Psoas muscle (tissue), 8 donors: Measurements from ENCODE around the gene FAM222A. TPM values are rescaled to one million over a fixed set of nuclear protein-coding genes. Genes with fewer than 3 reads are reported as not detected.

Experiments used
- ATAC-seq, 4 donors: fragments of 200-7000 bp; cut with Tn5 transposase; one replicate each; pipeline ENCODE4 v1.9.1; 2020; ENCODE audit warnings: moderate library complexity in 3 of 4, mild to moderate bottlenecking in 2 of 4
- DNase-seq, 2 donors: peaks; one replicate each; pipeline ENCODE4 v3.0.0-alpha.2; 2020
- H3K27ac ChIP-seq: fragments of 200-600 bp; one replicate; pipeline ENCODE4 v1.8.0; 2022
- H3K27me3 ChIP-seq, 3 donors: fragments of 200-600 bp in 1 of 3; one replicate each; pipeline versions ENCODE4 v1.6.1 to v1.8.0; 2013 to 2022; ENCODE audit warnings: low read length in 2 of 3, mild to moderate bottlenecking in 2 of 3, moderate library complexity in 1 of 3; ENCODE audit not compliant: insufficient read depth in 3 of 3
- H3K36me3 ChIP-seq, 2 donors: fragments of 200-600 bp in 1 of 2; one replicate each; pipeline versions ENCODE4 v1.6.1 to v1.8.0; 2013 to 2022; ENCODE audit warnings: low read depth in 1 of 2, mild to moderate bottlenecking in 1 of 2, moderate library complexity in 1 of 2; ENCODE audit not compliant: insufficient read depth in 1 of 2
- H3K4me1 ChIP-seq: fragments of 200-600 bp; one replicate; pipeline ENCODE4 v1.8.0; 2022
- H3K4me3 ChIP-seq: fragments of 200-600 bp; one replicate; pipeline ENCODE4 v1.8.0; 2022; ENCODE audit warnings: mild to moderate bottlenecking
- H3K9me3 ChIP-seq: fragments of 200-600 bp; one replicate; pipeline ENCODE4 v1.8.0; 2022
- CTCF ChIP-seq: fragments of 200-600 bp; IDR thresholded peaks from one replicate; pipeline ENCODE4 v1.8.0; 2022; ENCODE audit warnings: antibody characterized with exemption
- WGBS, 3 donors: extraction: QIAGEN DNeasy Blood & Tissue Kit; methylation state at CpG; one replicate each; pipeline versions ENCODE4 v1.1.6 to v1.1.7; 2013; 5-methylcytosine and 5-hydroxymethylcytosine counted together
- intact Hi-C, 2 donors: fragments of 100-400 bp; cut with DNase I; formaldehyde crosslinking; loops; one replicate each; pipeline versions ENCODE4 v1.11.0 to v1.14.2; 2022
- polyA plus RNA-seq, 3 donors: library from polyadenylated mRNA; stranded (reverse); fragments of 200-250 nt; gene quantifications; one replicate each; pipeline ENCODE4 v1.2.3, GENCODE V29; 2013
- total RNA-seq, 4 donors: library from RNA; stranded (reverse); fragmentation: NEBNext Ultra II Directional in 2 of 4; extraction: Animal tissue kit (Norgen Biotek cat#: 25700) in 2 of 4; gene quantifications; one replicate each; pipeline versions ENCODE4 v1.2.1 to v1.2.4, GENCODE V29; 2021 to 2023
- donor health status: healthy with polysubstance abuse.
- donor health status: DM: no; HTN: no; CAD: no; lungs with moderate emphysema.
- donor health status: Bipolar disorder and iron deficiency.
- donor health status: healthy.
- donor health status: DM: yes; HTN: yes; CAD: no.
- donor health status: DM: no; HTN: no; CAD: no.
- donor health status: DM: no; HTN: no; CAD: no.
- donor health status: DM: yes; HTN: yes; CAD: no.

The FAM222A gene
- total and polyA plus RNA-seq, 7 donors: 0.59 to 15.8 (median 5.1) TPM

DNA sequence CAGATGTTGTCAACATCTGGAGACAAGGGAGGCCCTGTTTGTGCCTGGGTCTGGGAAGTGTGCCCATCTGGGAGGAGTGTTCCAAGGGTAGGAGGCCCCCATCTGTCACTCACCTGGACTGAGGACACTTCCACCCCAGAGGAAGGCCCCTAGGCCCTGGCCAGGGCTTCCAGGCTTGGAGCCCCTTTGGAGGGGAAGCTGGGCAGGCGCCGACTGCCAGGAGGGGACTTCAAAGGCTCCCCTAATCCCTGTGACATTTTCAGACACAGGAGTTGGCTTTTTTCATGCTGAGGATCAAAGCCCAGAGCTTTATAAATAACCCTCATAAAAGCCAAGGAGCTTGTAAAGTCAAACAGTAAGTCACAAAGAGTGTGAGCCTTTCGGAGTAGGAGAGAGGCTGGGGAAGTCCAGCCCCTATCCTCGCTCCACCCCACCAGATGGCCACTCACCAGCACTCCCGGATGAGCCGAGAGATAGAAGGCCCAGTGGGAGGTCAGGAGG lies 17.6 kb upstream of the FAM222A start:
- DNase-seq (no peak), ATAC-seq (peak in 1 of 4 donors; percentile 23)
- intact Hi-C loops: no loop called here
- Histone ChIP-seq H3K27ac (peak overlapping the region; percentile 32), H3K4me1 (peaks cover 20% of the 10 kb centered on the region), H3K27me3 (no peaks in the 10 kb centered on the region), H3K9me3 (no peaks in the 10 kb centered on the region), H3K36me3 (no peaks in the 10 kb centered on the region), H3K4me3 (no peak overlapping the region)
- TF ChIP-seq CTCF: no peak
- 14 to 23% (median 15%) methylated on average over 6 of the region's 6 CpGs for WGBS, 3 donors

DNA sequence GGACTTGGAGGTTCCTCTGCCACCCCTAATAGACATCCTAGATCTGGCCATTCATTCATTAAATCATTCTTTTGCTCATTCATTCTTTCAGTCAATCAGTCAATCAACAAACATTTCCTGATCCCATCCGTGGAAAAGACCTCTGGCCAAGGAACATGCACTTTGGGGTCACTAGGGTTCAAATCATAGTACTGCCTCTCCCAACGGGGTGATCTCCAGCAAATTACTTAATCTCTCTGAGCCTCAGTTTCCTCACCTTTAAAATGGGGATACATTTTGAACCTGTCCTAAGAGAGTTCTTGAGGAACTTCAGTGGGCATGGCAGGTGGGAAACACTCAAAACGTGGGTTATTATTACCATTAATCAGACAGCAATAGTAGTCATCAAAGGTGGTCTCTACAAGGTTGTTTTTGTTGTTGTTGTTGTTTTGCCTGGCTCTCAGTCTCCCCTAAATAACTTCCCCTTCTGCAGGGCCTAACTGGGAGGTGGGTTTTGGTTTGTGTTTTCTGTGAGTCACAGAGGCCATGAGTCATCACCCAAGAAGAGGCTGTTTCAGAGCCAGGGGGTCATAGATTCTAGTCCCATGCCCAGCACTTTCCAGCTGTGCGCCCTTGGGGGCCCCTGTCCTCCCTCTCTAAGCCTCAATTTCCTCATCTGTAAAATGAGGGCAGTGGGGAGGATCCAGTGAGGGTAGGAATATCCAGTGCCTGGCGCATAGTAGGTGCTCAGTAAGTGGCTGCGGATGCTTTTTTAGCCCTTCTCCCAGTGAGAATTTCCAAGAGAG lies 16.9 kb upstream of the FAM222A start:
- no peak for TF ChIP-seq CTCF
- WGBS, 3 donors: 64 to 72% (median 66%) methylated on average over 6 of the region's 6 CpGs
- Histone ChIP-seq H3K4me1 (peaks cover 20% of the 10 kb centered on the region), H3K36me3 (no peaks in the 10 kb centered on the region), H3K27ac (peak overlapping the region; percentile 46), H3K27me3 (no peaks in the 10 kb centered on the region), H3K9me3 (no peaks in the 10 kb centered on the region), H3K4me3 (no peak overlapping the region)
- ATAC-seq (no peak), DNase-seq (no peak)
- intact Hi-C loops: no loop called here

- DNase-seq: no peak
- TF ChIP-seq CTCF: no peak
- H3K4me1 ChIP-seq: peaks cover 20% of the 10 kb centered on the region
- 84 to 90% (median 84%) methylated on average over 2 of the region's 2 CpGs for WGBS, 3 donors
- no peaks in the 10 kb centered on the region for H3K36me3 ChIP-seq
- H3K4me3 ChIP-seq: no peak overlapping the region
- peak overlapping the region; percentile 46 for H3K27ac ChIP-seq
- H3K9me3 ChIP-seq: no peaks in the 10 kb centered on the region
- intact Hi-C loops: no loop called here
- no peak for ATAC-seq
- H3K27me3 ChIP-seq: no peaks in the 10 kb centered on the region
These were observed 16.4 kb upstream of the FAM222A start for GRCh38 chr12:109697270-109697553.

GRCh38 chr12:109697877-109698468 lies 15.7 kb upstream of the FAM222A start:
- peak; percentile 35 to 85 for DNase-seq
- intact Hi-C loops: no loop called here
- WGBS, 3 donors: 24 to 32% (median 27%) methylated on average over 11 of the region's 11 CpGs
- no peak for TF ChIP-seq CTCF
- Histone ChIP-seq H3K4me1 (peaks cover 20% of the 10 kb centered on the region), H3K27ac (peak overlapping the region; percentile 30), H3K9me3 (no peaks in the 10 kb centered on the region), H3K36me3 (no peaks in the 10 kb centered on the region), H3K27me3 (no peaks in the 10 kb centered on the region), H3K4me3 (no peak overlapping the region)
- peak; percentile 70 to 96 (median 92) for ATAC-seq
